Measurements from ENCODE around the gene CDKL5.

CDKL5 gene

DNA sequence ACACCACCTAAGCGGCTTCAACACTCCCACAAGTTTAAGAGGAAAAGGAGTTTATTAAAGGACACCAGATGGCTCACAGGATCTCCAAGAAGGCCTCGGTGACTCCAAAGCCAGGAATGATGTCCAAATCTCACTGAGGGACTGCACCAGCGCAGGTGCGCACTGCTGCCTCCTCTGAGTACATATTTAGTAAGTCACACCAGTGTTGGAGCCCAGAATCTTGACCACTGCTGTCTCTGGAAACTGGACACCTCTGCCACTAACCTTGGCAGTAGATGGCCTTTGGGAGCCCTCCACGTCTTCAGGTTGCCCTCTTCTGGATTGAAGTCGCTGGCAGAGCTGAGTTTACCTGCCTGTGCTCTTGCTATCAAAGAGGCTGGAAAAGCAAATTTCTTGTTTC lies 256.6 kb downstream of the CDKL5 start:
- no peaks in the 10 kb centered on the region for H3K79me1 ChIP-seq (ENCODE audit: low read depth, low read length)
- no peak overlapping the region for H3K18ac ChIP-seq (ENCODE audit: low read length)
- H3K27ac ChIP-seq (replicated peaks; ENCODE audit: low read length) = no peak overlapping the region
- no CpG with 5 or more reads among the region's 6 CpGs for whole genome bisulfite sequencing, 2 donors (ENCODE audit: extremely low coverage in 2 of 2, insufficient read length in 2 of 2, insufficient replicate concordance in 1 of 2)
- no peak overlapping the region for H2AK5ac ChIP-seq (ENCODE audit: low read depth, low read length)
- H3K9me3 ChIP-seq (replicated peaks in 1 of 2; ENCODE audit: control insufficient read depth in 2 of 2, insufficient read depth in 1 of 2, low read depth in 1 of 2, low read length in 2 of 2) = no peaks in the 10 kb centered on the region
- H2BK15ac ChIP-seq (ENCODE audit: low read length) = no peak overlapping the region
- no peak overlapping the region for H3K9ac ChIP-seq (ENCODE audit: low read depth, low read length, poor library complexity)
- no peaks in the 10 kb centered on the region for H3K27me3 ChIP-seq (ENCODE audit: control insufficient read depth in 3 of 3, insufficient read depth in 3 of 3, low read depth in 1 of 3, low read length in 3 of 3)
- H3K4me2 ChIP-seq (ENCODE audit: insufficient read depth, low read length, poor library complexity, severe bottlenecking) = no peak overlapping the region
- no peak overlapping the region for H3K14ac ChIP-seq (ENCODE audit: low read length)
- H2AFZ ChIP-seq (ENCODE audit: low read length) = no peak overlapping the region
- DNase-seq (ENCODE audit: low spot score) = no peak
- H3K4me1 ChIP-seq (ENCODE audit: control insufficient read depth in 2 of 2, insufficient read depth in 1 of 2, low read depth in 1 of 2, low read length in 2 of 2) = no peaks in the 10 kb centered on the region
- no peaks in the 10 kb centered on the region for H3K36me3 ChIP-seq (replicated peaks in 1 of 2; ENCODE audit: control insufficient read depth in 2 of 2, insufficient read depth in 2 of 2, low read length in 2 of 2)
- no peak overlapping the region for H4K8ac ChIP-seq (ENCODE audit: low read depth, low read length)
- no peak overlapping the region for H2BK5ac ChIP-seq (ENCODE audit: low read length)
- no peak overlapping the region for H2BK12ac ChIP-seq (ENCODE audit: low read length)
- no peak overlapping the region for H2BK120ac ChIP-seq (ENCODE audit: low read depth, low read length)
- H3K4ac ChIP-seq (ENCODE audit: low read length) = no peak overlapping the region
- H3K4me3 ChIP-seq (ENCODE audit: low read length in 2 of 2) = no peak overlapping the region
- H3K23ac ChIP-seq (ENCODE audit: low read depth, low read length, poor library complexity) = no peak overlapping the region
- no peak overlapping the region for H4K91ac ChIP-seq (ENCODE audit: low read depth, low read length, poor library complexity)

DNA sequence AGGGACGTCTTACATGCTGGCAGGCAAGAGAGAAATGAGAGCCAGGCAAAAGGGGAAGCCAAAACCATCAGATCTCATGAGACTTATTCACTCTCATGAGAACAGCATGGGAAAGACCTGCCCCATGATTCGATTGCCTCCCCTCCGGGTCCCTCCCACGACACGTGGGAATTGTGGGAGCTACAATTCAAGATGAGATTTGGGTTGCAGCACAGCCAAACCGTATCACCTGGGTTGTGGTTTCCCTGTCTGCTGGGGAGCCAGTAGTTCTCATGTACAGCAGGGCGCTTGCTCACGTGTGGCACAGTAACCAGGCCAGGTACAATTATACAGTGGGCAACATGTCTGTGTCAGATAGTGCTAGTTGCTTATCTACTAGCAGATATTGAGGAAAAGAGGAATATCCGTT lies 257.6 kb downstream of the CDKL5 start:
- Histone ChIP-seq H2BK120ac (ENCODE audit: low read depth, low read length) (no peak overlapping the region), H3K27me3 (ENCODE audit: control insufficient read depth in 3 of 3, insufficient read depth in 3 of 3, low read depth in 1 of 3, low read length in 3 of 3) (no peaks in the 10 kb centered on the region), H3K4me3 (ENCODE audit: low read length in 2 of 2) (no peak overlapping the region), H3K4me1 (ENCODE audit: control insufficient read depth in 2 of 2, insufficient read depth in 1 of 2, low read depth in 1 of 2, low read length in 2 of 2) (no peaks in the 10 kb centered on the region), H4K8ac (ENCODE audit: low read depth, low read length) (no peak overlapping the region), H3K14ac (ENCODE audit: low read length) (no peak overlapping the region), H2AFZ (ENCODE audit: low read length) (no peak overlapping the region), H3K4me2 (ENCODE audit: insufficient read depth, low read length, poor library complexity, severe bottlenecking) (no peak overlapping the region), H3K27ac (replicated peaks; ENCODE audit: low read length) (no peak overlapping the region), H3K79me1 (ENCODE audit: low read depth, low read length) (no peaks in the 10 kb centered on the region), H4K91ac (ENCODE audit: low read depth, low read length, poor library complexity) (no peak overlapping the region), H3K18ac (ENCODE audit: low read length) (no peak overlapping the region), H3K36me3 (replicated peaks in 1 of 2; ENCODE audit: control insufficient read depth in 2 of 2, insufficient read depth in 2 of 2, low read length in 2 of 2) (no peaks in the 10 kb centered on the region), H2BK12ac (ENCODE audit: low read length) (no peak overlapping the region), H3K9ac (ENCODE audit: low read depth, low read length, poor library complexity) (no peak overlapping the region), H3K23ac (ENCODE audit: low read depth, low read length, poor library complexity) (no peak overlapping the region), H3K4ac (ENCODE audit: low read length) (no peak overlapping the region), H3K9me3 (replicated peaks in 1 of 2; ENCODE audit: control insufficient read depth in 2 of 2, insufficient read depth in 1 of 2, low read depth in 1 of 2, low read length in 2 of 2) (no peaks in the 10 kb centered on the region), H2AK5ac (ENCODE audit: low read depth, low read length) (no peak overlapping the region), H2BK5ac (ENCODE audit: low read length) (no peak overlapping the region), H2BK15ac (ENCODE audit: low read length) (no peak overlapping the region)
- no peak for DNase-seq (ENCODE audit: low spot score)
- no CpG with 5 or more reads among the region's 9 CpGs for WGBS, 2 donors (ENCODE audit: extremely low coverage in 2 of 2, insufficient read length in 2 of 2, insufficient replicate concordance in 1 of 2)

DNA sequence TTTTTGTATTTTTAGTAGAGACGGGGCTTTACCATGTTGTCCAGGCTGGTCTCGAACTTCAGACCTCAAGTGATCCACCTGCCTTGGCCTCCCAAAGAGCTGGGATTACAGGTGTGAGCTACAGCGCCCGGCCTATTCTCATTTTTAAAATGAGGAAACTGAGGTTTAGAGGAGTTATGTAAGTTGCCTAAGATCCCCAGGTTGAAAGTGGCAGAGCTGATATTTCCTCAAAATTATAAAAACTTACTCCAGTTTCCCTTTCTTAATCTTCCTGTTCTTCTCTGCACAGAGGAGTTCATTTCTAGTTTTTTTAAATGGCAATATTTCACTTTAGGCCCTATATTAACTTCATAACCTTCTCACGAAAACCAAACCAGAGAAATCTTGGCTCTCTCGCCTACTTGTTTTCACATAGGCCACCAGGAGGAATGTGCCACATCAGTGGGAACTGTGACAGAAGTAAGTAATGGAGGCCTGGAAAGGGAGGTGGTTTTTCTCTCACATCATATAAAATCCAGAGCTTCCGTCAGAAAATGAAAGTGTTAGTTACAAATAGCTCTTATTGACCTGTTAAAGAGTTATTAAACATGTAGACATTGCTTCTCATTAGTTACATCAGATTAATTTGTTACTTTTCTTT lies 262.6 kb downstream of the CDKL5 start:
- Histone ChIP-seq H3K9ac (ENCODE audit: low read depth, low read length, poor library complexity) (no peak overlapping the region), H2AK5ac (ENCODE audit: low read depth, low read length) (no peak overlapping the region), H3K4me1 (ENCODE audit: control insufficient read depth in 2 of 2, insufficient read depth in 1 of 2, low read depth in 1 of 2, low read length in 2 of 2) (no peaks in the 10 kb centered on the region), H3K9me3 (replicated peaks in 1 of 2; ENCODE audit: control insufficient read depth in 2 of 2, insufficient read depth in 1 of 2, low read depth in 1 of 2, low read length in 2 of 2) (no peaks in the 10 kb centered on the region), H4K91ac (ENCODE audit: low read depth, low read length, poor library complexity) (no peak overlapping the region), H3K4me2 (ENCODE audit: insufficient read depth, low read length, poor library complexity, severe bottlenecking) (no peak overlapping the region), H3K14ac (ENCODE audit: low read length) (no peak overlapping the region), H3K23ac (ENCODE audit: low read depth, low read length, poor library complexity) (no peak overlapping the region), H2AFZ (ENCODE audit: low read length) (no peak overlapping the region), H2BK120ac (ENCODE audit: low read depth, low read length) (no peak overlapping the region), H3K18ac (ENCODE audit: low read length) (no peak overlapping the region), H3K4me3 (ENCODE audit: low read length in 2 of 2) (no peak overlapping the region), H2BK12ac (ENCODE audit: low read length) (no peak overlapping the region), H3K79me1 (ENCODE audit: low read depth, low read length) (no peaks in the 10 kb centered on the region), H2BK15ac (ENCODE audit: low read length) (no peak overlapping the region), H3K4ac (ENCODE audit: low read length) (no peak overlapping the region), H3K36me3 (replicated peaks in 1 of 2; ENCODE audit: control insufficient read depth in 2 of 2, insufficient read depth in 2 of 2, low read length in 2 of 2) (no peaks in the 10 kb centered on the region), H4K8ac (ENCODE audit: low read depth, low read length) (no peak overlapping the region), H3K27me3 (ENCODE audit: control insufficient read depth in 3 of 3, insufficient read depth in 3 of 3, low read depth in 1 of 3, low read length in 3 of 3) (peaks cover 0 to 11% (median 0%) of the 10 kb centered on the region in 3 experiments), H2BK5ac (ENCODE audit: low read length) (no peak overlapping the region), H3K27ac (replicated peaks; ENCODE audit: low read length) (no peak overlapping the region)
- DNase-seq (ENCODE audit: low spot score) = no peak
- no CpG with 5 or more reads among the region's 7 CpGs for WGBS, 2 donors (ENCODE audit: extremely low coverage in 2 of 2, insufficient read length in 2 of 2, insufficient replicate concordance in 1 of 2)

DNA sequence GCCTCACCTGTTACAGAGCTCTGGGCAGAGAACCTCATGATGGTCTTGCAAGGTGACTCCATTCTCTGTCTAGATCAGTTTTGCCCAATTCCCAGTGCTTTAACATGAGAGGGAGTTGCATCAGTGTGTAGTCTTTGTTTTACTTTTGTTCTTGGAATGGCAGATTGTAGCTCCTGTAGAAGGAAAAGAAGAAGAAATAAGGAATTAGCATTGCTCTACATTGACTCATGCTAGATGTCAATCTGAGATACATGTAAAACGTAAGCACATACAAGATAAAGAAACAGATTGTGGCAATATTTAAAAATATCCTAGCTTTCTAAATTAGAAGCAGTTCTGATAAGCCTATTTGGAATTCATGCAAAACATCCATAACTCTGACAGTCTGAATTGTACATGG lies 266.0 kb downstream of the CDKL5 start:
- Histone ChIP-seq H2BK120ac (ENCODE audit: low read depth, low read length) (no peak overlapping the region), H3K79me1 (ENCODE audit: low read depth, low read length) (no peaks in the 10 kb centered on the region), H3K18ac (ENCODE audit: low read length) (no peak overlapping the region), H2AK5ac (ENCODE audit: low read depth, low read length) (no peak overlapping the region), H3K4ac (ENCODE audit: low read length) (no peak overlapping the region), H4K91ac (ENCODE audit: low read depth, low read length, poor library complexity) (no peak overlapping the region), H3K4me2 (ENCODE audit: insufficient read depth, low read length, poor library complexity, severe bottlenecking) (no peak overlapping the region), H3K9me3 (replicated peaks in 1 of 2; ENCODE audit: control insufficient read depth in 2 of 2, insufficient read depth in 1 of 2, low read depth in 1 of 2, low read length in 2 of 2) (no peaks in the 10 kb centered on the region), H2BK15ac (ENCODE audit: low read length) (no peak overlapping the region), H3K4me3 (ENCODE audit: low read length in 2 of 2) (no peak overlapping the region), H2BK12ac (ENCODE audit: low read length) (no peak overlapping the region), H3K27ac (replicated peaks; ENCODE audit: low read length) (no peak overlapping the region), H2AFZ (ENCODE audit: low read length) (no peak overlapping the region), H3K36me3 (replicated peaks in 1 of 2; ENCODE audit: control insufficient read depth in 2 of 2, insufficient read depth in 2 of 2, low read length in 2 of 2) (no peaks in the 10 kb centered on the region), H3K27me3 (ENCODE audit: control insufficient read depth in 3 of 3, insufficient read depth in 3 of 3, low read depth in 1 of 3, low read length in 3 of 3) (peaks cover 0 to 11% (median 0%) of the 10 kb centered on the region in 3 experiments), H2BK5ac (ENCODE audit: low read length) (no peak overlapping the region), H3K23ac (ENCODE audit: low read depth, low read length, poor library complexity) (no peak overlapping the region), H3K4me1 (ENCODE audit: control insufficient read depth in 2 of 2, insufficient read depth in 1 of 2, low read depth in 1 of 2, low read length in 2 of 2) (no peaks in the 10 kb centered on the region), H4K8ac (ENCODE audit: low read depth, low read length) (no peak overlapping the region), H3K14ac (ENCODE audit: low read length) (no peak overlapping the region), H3K9ac (ENCODE audit: low read depth, low read length, poor library complexity) (no peak overlapping the region)
- no peak for DNase-seq (ENCODE audit: low spot score)
- WGBS, 2 donors (ENCODE audit: extremely low coverage in 2 of 2, insufficient read length in 2 of 2, insufficient replicate concordance in 1 of 2) = no CpG with 5 or more reads among the region's 1 CpG
